ENCODE data around the gene MLLT3.

The MLLT3 gene

GRCh38 chr9:20403346-20403745, 219.0 kb downstream of the MLLT3 start:
- no peak for DNase-seq

GRCh38 chr9:20402273-20402875, 219.9 kb downstream of the MLLT3 start:
- H3K27me3 ChIP-seq (ENCODE audit: insufficient read depth, low read depth, severe bottlenecking) = no peaks in the 10 kb centered on the region
- TF ChIP-seq CTCF (IDR thresholded peaks at IDR 0.05; ENCODE audit: low read depth, low read length) = no peak
- DNase-seq = no peak
- no peak overlapping the region for H3K4me3 ChIP-seq (ENCODE audit: low read depth, low read length)
- H3K27ac ChIP-seq = no peak overlapping the region
- no peaks in the 10 kb centered on the region for H3K36me3 ChIP-seq
- no peaks in the 10 kb centered on the region for H3K9me3 ChIP-seq (ENCODE audit: severe bottlenecking)

More at GRCh38 chr9:20403346-20403745, 219.0 kb downstream of the MLLT3 start:
- H3K4me3 ChIP-seq (ENCODE audit: low read depth, low read length) = no peak overlapping the region
- no peak for TF ChIP-seq CTCF (IDR thresholded peaks at IDR 0.05; ENCODE audit: low read depth, low read length)
- no peaks in the 10 kb centered on the region for H3K27me3 ChIP-seq (ENCODE audit: insufficient read depth, low read depth, severe bottlenecking)
- no peaks in the 10 kb centered on the region for H3K36me3 ChIP-seq
- no peak overlapping the region for H3K27ac ChIP-seq
- no peaks in the 10 kb centered on the region for H3K9me3 ChIP-seq (ENCODE audit: severe bottlenecking)

- H3K4me3 ChIP-seq (ENCODE audit: low read depth, low read length) = no peak overlapping the region
- no peak overlapping the region for H3K27ac ChIP-seq
- H3K36me3 ChIP-seq = no peaks in the 10 kb centered on the region
- no peak for TF ChIP-seq CTCF (IDR thresholded peaks at IDR 0.05; ENCODE audit: low read depth, low read length)
- no peak for DNase-seq
- no peaks in the 10 kb centered on the region for H3K9me3 ChIP-seq (ENCODE audit: severe bottlenecking)
- no peaks in the 10 kb centered on the region for H3K27me3 ChIP-seq (ENCODE audit: insufficient read depth, low read depth, severe bottlenecking)
Measured at GRCh38 chr9:20398536-20399338, 223.6 kb downstream of the MLLT3 start.

- no peak for DNase-seq
- no peaks in the 10 kb centered on the region for H3K9me3 ChIP-seq (ENCODE audit: severe bottlenecking)
- H3K36me3 ChIP-seq = no peaks in the 10 kb centered on the region
- no peak overlapping the region for H3K27ac ChIP-seq
- no peak for TF ChIP-seq CTCF (IDR thresholded peaks at IDR 0.05; ENCODE audit: low read depth, low read length)
- H3K27me3 ChIP-seq (ENCODE audit: insufficient read depth, low read depth, severe bottlenecking) = no peaks in the 10 kb centered on the region
- no peak overlapping the region for H3K4me3 ChIP-seq (ENCODE audit: low read depth, low read length)
Measured at GRCh38 chr9:20397348-20397747, 225.0 kb downstream of the MLLT3 start.

GRCh38 chr9:20396509-20396908, 225.8 kb downstream of the MLLT3 start:
- Histone ChIP-seq H3K27me3 (ENCODE audit: insufficient read depth, low read depth, severe bottlenecking) (no peaks in the 10 kb centered on the region), H3K27ac (no peak overlapping the region), H3K36me3 (no peaks in the 10 kb centered on the region), H3K9me3 (ENCODE audit: severe bottlenecking) (no peaks in the 10 kb centered on the region), H3K4me3 (ENCODE audit: low read depth, low read length) (no peak overlapping the region)
- DNase-seq = no peak
- no peak for TF ChIP-seq CTCF (IDR thresholded peaks at IDR 0.05; ENCODE audit: low read depth, low read length)

Measured in WERI-Rb-1 (cell line).